Stimulated activated memory B cell treated with anti-CD40 and anti-IgM and Interleukin-4, amounts not matched to agents 10 μg/mL and 1 μg/mL and 100 μg/mL, for 72 hours (primary cell): Measurements from ENCODE around the gene KRT2.
"Not testable (repeated sequence)": the region's sequence is repeated elsewhere in the genome, so short reads cannot be mapped to it uniquely, and the experiment has no call there.

ENCODE experiments used
- ATAC-seq: fragments of 150-1000 bp; cut with Tn5 transposase; 2 replicates; pipeline ENCODE4 v1.10.0; 2021
- H3K27ac Mint-ChIP-seq: one replicate; pipeline ENCODE4 v1.8.0; 2022; ENCODE audit warnings: mild to moderate bottlenecking, mixed read lengths
- H3K27me3 Mint-ChIP-seq: one replicate; pipeline ENCODE4 v1.8.0; 2022; ENCODE audit warnings: mixed read lengths
- H3K36me3 Mint-ChIP-seq: one replicate; pipeline ENCODE4 v1.8.0; 2022; ENCODE audit warnings: mixed read lengths
- H3K4me1 Mint-ChIP-seq: one replicate; pipeline ENCODE4 v1.8.0; 2022; ENCODE audit warnings: mixed read lengths
- H3K4me3 Mint-ChIP-seq: one replicate; pipeline ENCODE4 v1.8.0; 2022; ENCODE audit warnings: mild to moderate bottlenecking, moderate library complexity, mixed read lengths
- H3K9me3 Mint-ChIP-seq: one replicate; pipeline ENCODE4 v1.8.0; 2022; ENCODE audit warnings: mixed read lengths

The KRT2 gene

DNA sequence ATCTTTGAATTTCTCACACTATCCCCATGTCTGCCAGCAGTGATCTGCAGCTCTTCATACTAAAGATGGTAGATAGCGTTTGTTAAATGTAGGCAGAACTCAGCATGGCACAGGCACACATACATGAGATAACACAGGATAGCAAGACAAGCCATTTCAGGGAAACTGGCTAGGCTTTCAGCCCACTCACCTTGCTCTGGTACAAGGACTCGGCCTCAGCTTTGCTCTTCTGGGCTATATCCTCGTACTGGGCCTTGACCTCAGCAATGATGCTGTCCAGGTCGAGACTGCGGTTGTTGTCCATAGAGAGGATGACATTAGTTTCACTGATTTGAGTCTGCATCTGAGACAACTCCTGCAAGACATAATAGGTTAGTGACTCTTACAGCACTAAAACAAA is 25.1 kb upstream of the KRT2 start:
- H3K4me1 Mint-ChIP-seq, result no peaks in the 10 kb centered on the region
- H3K9me3 Mint-ChIP-seq, result no peaks in the 10 kb centered on the region
- no peaks in the 10 kb centered on the region for H3K36me3 Mint-ChIP-seq
- no peak for ATAC-seq
- no peak overlapping the region for H3K27ac Mint-ChIP-seq
- peaks cover 30% of the 10 kb centered on the region for H3K27me3 Mint-ChIP-seq
- no peak overlapping the region for H3K4me3 Mint-ChIP-seq

DNA sequence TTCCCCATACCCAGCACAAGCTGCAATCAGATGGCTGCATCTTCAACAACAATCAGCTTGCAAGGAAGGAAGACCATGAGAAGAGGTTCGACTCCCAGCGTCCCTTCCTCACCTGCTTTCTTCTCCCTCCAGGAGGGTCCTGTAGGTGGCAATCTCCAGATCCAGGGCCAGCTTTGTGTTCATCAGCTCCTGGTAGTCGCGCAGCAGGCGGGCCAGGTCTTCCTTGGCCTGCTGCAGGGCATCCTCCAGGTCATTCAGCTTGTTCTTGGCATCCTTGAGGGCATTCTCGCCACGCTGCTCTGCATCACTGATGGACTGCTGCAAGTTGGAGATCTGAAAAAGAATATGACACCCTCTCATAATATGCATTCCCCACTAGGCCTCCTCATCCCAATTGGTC is 24.2 kb upstream of the KRT2 start:
- ATAC-seq, result no peak
- Mint-ChIP-seq H3K9me3 (no peaks in the 10 kb centered on the region), H3K27me3 (peaks cover 28% of the 10 kb centered on the region), H3K4me3 (no peak overlapping the region), H3K4me1 (no peaks in the 10 kb centered on the region), H3K27ac (no peak overlapping the region), H3K36me3 (no peaks in the 10 kb centered on the region)

DNA sequence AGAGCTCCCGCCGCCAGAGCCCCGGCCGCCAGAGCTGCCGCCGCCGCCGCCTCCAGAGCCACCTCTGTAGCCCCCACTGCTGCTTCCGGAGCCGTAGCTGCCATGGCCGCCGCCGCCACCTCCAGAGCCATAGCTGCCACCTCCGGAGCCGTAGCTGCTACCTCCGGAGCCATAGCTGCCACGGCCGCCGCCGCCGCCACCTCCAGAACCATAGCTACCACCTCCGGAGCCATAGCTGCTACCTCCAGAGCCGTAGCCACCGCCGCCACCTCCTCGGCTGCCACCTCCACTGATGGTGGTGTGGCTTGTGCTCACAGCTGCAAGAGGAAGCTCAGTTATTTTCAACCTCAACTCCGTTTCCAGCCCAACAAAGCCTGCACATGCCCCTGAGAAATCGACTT is 23.3 kb upstream of the KRT2 start:
- Mint-ChIP-seq H3K4me1 (no peaks in the 10 kb centered on the region), H3K27ac (no peak overlapping the region), H3K4me3 (no peak overlapping the region), H3K9me3 (no peaks in the 10 kb centered on the region), H3K36me3 (no peaks in the 10 kb centered on the region), H3K27me3 (peaks cover 21% of the 10 kb centered on the region)
- ATAC-seq, result no peak

DNA sequence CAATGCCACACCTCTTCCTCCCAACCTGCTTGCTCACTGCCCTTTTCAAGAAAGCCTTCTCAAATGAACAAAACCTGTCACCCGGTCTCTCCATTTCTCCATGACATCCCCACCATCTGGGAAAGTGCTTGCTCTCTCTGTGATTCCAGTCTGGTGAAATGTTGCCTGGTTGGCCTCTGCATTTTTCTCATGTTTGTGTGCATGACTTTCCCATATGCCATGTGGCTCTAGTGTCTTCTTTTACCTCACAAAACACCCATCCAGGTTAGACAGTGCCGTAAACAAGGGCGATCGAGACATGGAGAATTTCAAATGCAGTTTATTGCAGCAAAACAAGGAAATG is 22.4 kb upstream of the KRT2 start:
- no peak for ATAC-seq
- H3K27me3 Mint-ChIP-seq, result peaks cover 20% of the 10 kb centered on the region
- H3K27ac Mint-ChIP-seq, result no peak overlapping the region
- no peaks in the 10 kb centered on the region for H3K9me3 Mint-ChIP-seq
- H3K36me3 Mint-ChIP-seq, result no peaks in the 10 kb centered on the region
- no peaks in the 10 kb centered on the region for H3K4me1 Mint-ChIP-seq
- no peak overlapping the region for H3K4me3 Mint-ChIP-seq

DNA sequence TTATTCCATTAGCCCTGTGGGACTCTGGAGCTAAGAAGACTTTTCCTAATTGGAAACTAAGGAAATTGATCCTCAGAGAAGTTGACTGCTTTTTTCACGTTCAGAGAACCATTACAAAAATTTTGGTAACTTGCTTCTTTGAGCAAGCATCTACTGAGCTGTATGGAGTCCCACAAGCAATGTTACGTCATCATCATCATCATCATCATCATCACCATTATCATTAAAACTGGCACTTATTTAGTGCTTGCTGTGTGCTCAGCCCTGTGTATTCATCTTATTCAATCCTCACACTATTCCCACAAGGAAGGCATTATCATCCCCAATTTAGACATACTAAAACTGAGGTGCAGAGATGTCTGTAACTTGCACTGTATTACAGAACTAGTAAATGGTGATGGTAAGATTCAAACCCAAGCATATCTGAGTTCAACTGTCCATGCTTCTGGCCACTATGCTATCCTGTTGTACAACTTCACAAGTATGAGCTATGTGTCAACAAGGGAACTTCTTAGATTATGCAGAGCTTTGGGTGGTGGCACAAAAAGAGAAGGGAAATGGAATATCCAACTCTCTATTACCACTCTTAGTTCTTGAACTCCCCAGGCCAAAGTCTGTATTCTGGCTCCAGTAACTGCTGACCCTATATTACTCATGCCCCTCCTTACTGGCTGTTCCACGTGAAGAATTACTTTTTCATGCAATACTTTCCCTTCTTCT is 21.9 kb upstream of the KRT2 start:
- H3K4me1 Mint-ChIP-seq, result no peaks in the 10 kb centered on the region
- no peaks in the 10 kb centered on the region for H3K36me3 Mint-ChIP-seq
- no peaks in the 10 kb centered on the region for H3K9me3 Mint-ChIP-seq
- peaks cover 21% of the 10 kb centered on the region for H3K27me3 Mint-ChIP-seq
- no peak overlapping the region for H3K4me3 Mint-ChIP-seq
- no peak for ATAC-seq
- no peak overlapping the region for H3K27ac Mint-ChIP-seq

DNA sequence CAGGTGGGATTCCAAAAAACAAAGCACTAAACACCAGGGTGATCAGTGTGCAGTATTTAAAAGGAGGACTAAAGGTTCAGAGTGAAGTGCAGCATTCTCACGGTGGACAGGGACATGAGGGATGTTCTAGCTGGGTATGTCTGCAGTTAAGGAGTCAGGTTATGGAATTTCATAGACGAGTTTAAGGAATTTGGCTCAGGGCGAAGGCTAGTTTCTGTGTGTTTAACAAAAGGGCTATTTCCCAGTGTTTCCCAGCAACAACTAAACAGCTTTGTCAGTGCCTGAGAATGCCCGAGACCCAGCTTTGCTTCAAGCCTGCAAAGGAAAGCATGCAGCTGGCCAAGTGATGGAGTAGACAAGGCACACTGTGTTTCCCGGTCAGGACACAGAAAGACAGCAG is 21.2 kb upstream of the KRT2 start:
- Mint-ChIP-seq H3K27me3 (peaks cover 21% of the 10 kb centered on the region), H3K4me1 (no peaks in the 10 kb centered on the region), H3K4me3 (no peak overlapping the region), H3K36me3 (no peaks in the 10 kb centered on the region), H3K27ac (no peak overlapping the region), H3K9me3 (no peaks in the 10 kb centered on the region)
- ATAC-seq, result no peak

DNA sequence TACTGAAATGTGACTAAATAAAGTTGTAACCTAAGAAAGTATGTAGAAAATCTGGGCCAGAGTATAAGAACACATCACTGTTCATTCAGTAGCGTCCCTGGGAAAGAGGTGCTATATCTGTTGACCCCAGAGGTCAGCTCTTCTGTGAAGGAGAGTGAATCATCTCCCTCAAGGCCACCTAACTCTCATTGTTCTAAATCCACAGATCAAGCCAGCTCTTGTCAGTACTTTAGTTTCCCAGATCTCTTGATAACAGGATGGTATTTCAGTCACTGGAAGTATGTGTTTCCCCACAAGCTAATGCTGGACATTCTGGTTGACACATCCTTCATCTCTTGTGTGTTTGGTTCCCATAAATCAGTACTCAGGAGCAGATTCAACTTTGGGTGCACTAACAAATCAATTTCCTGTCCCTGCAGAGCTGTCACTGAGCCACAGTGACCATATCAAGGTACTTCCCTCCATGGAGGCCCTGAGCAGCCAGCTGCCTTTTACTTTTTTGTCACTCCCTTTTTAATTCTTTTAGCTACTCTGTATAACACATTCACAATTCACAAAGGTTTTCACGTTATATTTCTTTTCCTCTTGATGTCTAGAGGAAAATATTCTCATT is 20.4 kb upstream of the KRT2 start:
- H3K4me1 Mint-ChIP-seq, result no peaks in the 10 kb centered on the region
- no peaks in the 10 kb centered on the region for H3K36me3 Mint-ChIP-seq
- H3K27me3 Mint-ChIP-seq, result peaks cover 21% of the 10 kb centered on the region
- H3K27ac Mint-ChIP-seq, result no peak overlapping the region
- ATAC-seq, result no peak
- no peaks in the 10 kb centered on the region for H3K9me3 Mint-ChIP-seq
- no peak overlapping the region for H3K4me3 Mint-ChIP-seq

DNA sequence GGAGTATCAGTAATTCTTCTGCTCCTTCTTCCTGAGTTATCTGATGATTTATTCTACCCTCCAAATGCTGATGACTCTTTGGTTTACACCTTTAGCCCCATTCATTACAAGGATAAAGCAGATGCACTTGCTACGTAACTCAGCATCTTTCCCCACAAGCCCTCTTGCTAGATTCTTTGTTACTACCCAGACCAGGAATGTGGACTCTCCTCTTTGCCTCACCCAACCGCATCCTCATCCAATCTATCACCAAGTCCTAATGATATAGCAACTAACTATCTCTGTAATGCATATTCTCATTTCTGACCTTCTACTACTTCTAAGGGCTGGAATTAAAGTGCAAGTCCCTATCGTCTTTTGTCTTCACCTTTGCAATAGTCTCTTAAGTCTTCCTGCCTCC is 18.9 kb upstream of the KRT2 start:
- no peaks in the 10 kb centered on the region for H3K9me3 Mint-ChIP-seq
- no peaks in the 10 kb centered on the region for H3K36me3 Mint-ChIP-seq
- H3K27me3 Mint-ChIP-seq, result peaks cover 19% of the 10 kb centered on the region
- H3K4me3 Mint-ChIP-seq, result no peak overlapping the region
- no peak overlapping the region for H3K27ac Mint-ChIP-seq
- ATAC-seq, result no peak
- no peaks in the 10 kb centered on the region for H3K4me1 Mint-ChIP-seq

DNA sequence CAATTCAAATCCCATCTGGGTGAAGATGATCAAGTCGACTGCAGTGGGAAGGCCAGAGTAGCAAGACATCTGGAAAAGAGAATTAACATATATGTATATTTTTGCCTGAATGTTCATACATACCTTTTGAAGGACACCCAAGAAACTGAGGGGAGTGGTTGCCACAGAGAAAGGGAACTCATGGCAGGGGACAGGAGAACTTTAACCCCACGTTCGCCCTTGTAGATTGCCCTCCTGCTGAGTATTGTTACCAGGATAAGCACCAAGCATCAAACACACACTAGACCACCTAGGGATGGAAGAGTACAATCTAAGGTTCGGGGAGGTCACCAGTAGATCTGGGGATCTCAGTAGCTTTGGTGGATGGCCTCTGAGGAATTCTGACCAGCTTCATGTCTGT is 18.5 kb upstream of the KRT2 start:
- Mint-ChIP-seq H3K4me3 (no peak overlapping the region), H3K9me3 (no peaks in the 10 kb centered on the region), H3K27me3 (peaks cover 15% of the 10 kb centered on the region), H3K36me3 (no peaks in the 10 kb centered on the region), H3K27ac (no peak overlapping the region), H3K4me1 (no peaks in the 10 kb centered on the region)
- no peak for ATAC-seq

DNA sequence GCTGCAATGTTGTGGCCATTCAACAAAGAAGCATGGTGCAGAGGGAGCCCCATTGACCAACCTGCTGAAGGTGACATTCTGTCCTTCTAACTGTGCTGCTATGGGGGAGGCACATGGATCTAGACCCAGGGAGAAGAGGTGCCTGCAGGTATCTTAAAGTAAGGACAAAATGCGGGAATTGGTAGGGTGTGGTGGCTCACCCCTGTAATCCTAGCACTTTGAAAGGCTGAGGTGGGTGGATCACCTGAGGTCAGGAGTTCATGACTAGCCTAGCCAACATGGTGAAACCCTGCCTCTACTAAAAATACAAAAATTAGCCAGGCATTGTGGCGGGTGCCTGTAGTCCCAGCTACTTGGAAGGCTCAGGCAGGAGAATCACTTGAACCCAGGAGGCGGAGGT is 17.9 kb upstream of the KRT2 start:
- H3K4me1 Mint-ChIP-seq, H3K27ac Mint-ChIP-seq, H3K36me3 Mint-ChIP-seq, H3K4me3 Mint-ChIP-seq, H3K9me3 Mint-ChIP-seq, ATAC-seq: not testable (repeated sequence)
- peaks cover 12% of the 10 kb centered on the region for H3K27me3 Mint-ChIP-seq

DNA sequence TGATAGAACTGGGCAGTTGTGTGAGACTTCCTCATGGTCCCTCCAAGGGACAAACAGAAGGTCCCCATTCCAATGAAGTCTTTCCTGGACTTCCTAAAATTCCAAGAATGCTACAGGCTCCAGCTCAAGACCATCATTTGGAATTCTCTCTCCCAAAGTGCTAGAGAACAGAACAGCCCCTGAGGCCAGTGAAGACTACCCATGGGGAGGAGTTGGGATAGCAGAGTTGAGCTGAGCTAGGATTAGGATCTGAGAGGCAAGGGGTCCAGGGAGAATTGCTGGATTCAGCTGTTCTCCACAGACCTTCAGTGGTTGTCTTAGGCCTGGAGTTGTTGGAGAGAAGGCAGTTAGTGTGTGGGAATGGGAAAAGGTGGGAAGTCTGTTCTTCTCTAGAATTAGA is 17.4 kb upstream of the KRT2 start:
- Mint-ChIP-seq H3K9me3 (no peaks in the 10 kb centered on the region), H3K27me3 (peaks cover 12% of the 10 kb centered on the region), H3K36me3 (no peaks in the 10 kb centered on the region), H3K27ac (no peak overlapping the region), H3K4me1 (no peaks in the 10 kb centered on the region), H3K4me3 (no peak overlapping the region)
- ATAC-seq, result no peak

DNA sequence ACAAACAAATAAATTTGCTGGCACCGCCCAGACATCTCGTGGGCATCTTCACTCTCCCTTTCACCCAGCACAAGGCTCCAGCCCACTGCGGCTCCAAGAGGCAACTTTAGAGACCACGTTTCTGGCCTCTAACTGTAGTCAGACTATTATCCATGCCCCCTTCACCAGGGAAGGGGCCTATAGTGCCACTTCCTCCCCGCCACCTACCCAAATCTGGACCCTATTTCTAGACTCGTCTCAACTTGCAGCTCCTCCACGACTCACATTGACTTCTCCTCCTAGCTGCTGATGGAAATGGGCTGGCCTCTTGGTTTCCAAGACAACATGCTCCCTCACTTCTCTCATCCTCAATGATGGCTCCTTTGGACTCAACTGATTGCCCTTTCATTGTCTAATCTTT is 15.9 kb upstream of the KRT2 start:
- H3K27me3 Mint-ChIP-seq, result peaks cover 21% of the 10 kb centered on the region
- H3K36me3 Mint-ChIP-seq, result no peaks in the 10 kb centered on the region
- no peaks in the 10 kb centered on the region for H3K9me3 Mint-ChIP-seq
- H3K4me1 Mint-ChIP-seq, result no peaks in the 10 kb centered on the region
- H3K27ac Mint-ChIP-seq, result no peak overlapping the region
- no peak for ATAC-seq
- H3K4me3 Mint-ChIP-seq, result no peak overlapping the region

DNA sequence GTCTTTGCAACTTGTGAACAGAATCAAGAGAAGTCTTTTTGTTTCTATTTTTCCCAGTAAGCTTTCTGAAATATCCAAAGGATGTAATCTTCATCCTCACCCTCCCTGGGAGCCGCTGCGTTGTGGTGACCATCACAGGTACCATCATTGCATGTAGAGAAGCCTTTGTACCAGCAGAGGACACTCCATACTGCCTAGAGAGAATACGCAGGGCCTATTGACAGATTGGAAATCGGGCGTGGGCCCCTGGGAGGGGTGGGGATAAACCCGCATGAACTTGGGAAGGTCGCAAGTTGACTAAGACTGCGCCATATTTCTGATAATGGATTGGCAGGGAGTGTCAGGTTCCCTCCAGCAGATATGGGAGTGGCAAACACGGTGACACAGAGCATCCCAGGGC is 15.5 kb upstream of the KRT2 start:
- no peak for ATAC-seq
- no peaks in the 10 kb centered on the region for H3K9me3 Mint-ChIP-seq
- no peak overlapping the region for H3K27ac Mint-ChIP-seq
- H3K4me1 Mint-ChIP-seq, result no peaks in the 10 kb centered on the region
- H3K36me3 Mint-ChIP-seq, result no peaks in the 10 kb centered on the region
- H3K4me3 Mint-ChIP-seq, result no peak overlapping the region
- H3K27me3 Mint-ChIP-seq, result peaks cover 21% of the 10 kb centered on the region

DNA sequence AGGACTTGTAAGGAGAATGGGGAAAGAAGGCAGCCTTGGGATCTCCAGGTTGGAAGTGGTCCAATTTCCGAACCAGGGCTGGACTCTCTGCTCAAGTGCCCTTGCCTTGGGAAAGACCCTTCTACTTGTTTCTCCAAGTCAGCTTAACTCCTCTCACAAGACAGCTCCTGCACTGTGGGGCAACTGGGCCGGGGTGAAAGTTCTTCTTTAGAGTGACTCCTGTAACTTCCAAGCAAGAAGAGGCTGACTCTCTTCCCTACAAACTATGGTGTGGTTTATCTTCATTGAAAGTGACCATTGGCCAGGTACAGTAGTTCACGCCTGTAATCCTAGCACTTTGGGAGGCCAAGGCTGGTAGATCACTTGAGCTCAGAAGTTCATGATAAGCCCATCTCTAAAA is 14.5 kb upstream of the KRT2 start:
- no peaks in the 10 kb centered on the region for H3K36me3 Mint-ChIP-seq
- no peak for ATAC-seq
- H3K9me3 Mint-ChIP-seq, result no peaks in the 10 kb centered on the region
- H3K27ac Mint-ChIP-seq, result no peak overlapping the region
- H3K4me3 Mint-ChIP-seq, result no peak overlapping the region
- peaks cover 21% of the 10 kb centered on the region for H3K27me3 Mint-ChIP-seq
- no peaks in the 10 kb centered on the region for H3K4me1 Mint-ChIP-seq

DNA sequence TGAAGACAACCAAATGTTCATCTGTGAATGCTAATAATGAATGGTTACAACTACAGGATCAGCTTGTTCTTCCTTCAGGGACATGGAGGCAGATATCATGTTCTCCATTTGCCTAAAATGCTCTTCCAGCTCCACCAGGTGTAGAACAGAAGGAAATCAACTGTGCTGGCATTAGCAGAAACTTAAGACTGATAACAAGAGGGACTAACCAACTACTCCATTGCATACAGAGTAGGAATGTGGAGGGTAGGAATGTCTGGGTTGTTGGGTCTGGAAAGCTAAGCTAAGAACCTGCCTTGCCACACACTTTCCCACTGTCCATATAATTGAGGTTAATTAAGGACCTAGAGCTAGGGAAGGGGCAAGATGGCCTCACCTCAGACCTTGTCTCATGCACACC is 11.4 kb upstream of the KRT2 start:
- Mint-ChIP-seq H3K4me1 (no peaks in the 10 kb centered on the region), H3K4me3 (no peak overlapping the region), H3K9me3 (no peaks in the 10 kb centered on the region), H3K27me3 (peaks cover 32% of the 10 kb centered on the region), H3K36me3 (no peaks in the 10 kb centered on the region), H3K27ac (no peak overlapping the region)
- no peak for ATAC-seq

DNA sequence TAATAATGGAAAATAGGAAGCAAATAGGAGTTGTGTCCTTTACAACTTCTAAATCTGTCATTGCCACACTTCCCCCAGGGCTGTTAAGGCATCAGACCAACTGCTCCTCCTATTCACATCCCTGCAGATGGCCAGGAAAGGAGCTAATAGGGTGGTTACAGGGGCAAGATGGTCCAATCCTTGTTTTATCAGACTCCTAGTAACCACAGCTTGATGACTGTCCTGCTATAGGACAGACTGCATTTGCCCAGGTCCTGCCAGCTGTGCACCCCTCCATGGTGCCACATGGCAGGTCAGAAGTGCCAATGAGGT is 10.9 kb upstream of the KRT2 start:
- no peaks in the 10 kb centered on the region for H3K36me3 Mint-ChIP-seq
- H3K27me3 Mint-ChIP-seq, result peaks cover 38% of the 10 kb centered on the region
- no peak overlapping the region for H3K27ac Mint-ChIP-seq
- H3K4me3 Mint-ChIP-seq, result no peak overlapping the region
- ATAC-seq, result no peak
- no peaks in the 10 kb centered on the region for H3K4me1 Mint-ChIP-seq
- H3K9me3 Mint-ChIP-seq, result no peaks in the 10 kb centered on the region
